Upper lobe of left lung (tissue), 4 donors: ENCODE results near the gene N4BP2L2.

Source experiments
- EP300 ChIP-seq, 4 donors: sonication (generic); formaldehyde crosslinking; IDR thresholded peaks; one replicate each; pipeline ENCODE4 v1.5.1; 2017; ENCODE audit warnings: antibody characterized with exemption in 4 of 4, control low read depth in 2 of 4
- POLR2A ChIP-seq, 4 donors: fragments of 450-650 bp; IDR thresholded peaks; one replicate each; pipeline ENCODE4 v1.5.1; 2016 to 2017; ENCODE audit warnings: antibody characterized with exemption in 4 of 4, mild to moderate bottlenecking in 2 of 4
- TF ChIP-seq, protein P1 (sequence below), 6 experiments: fragments of 450-650 bp in 4 of 6; fragments of 200-600 bp in 2 of 6; sonication (generic) in 2 of 6; IDR thresholded peaks; one replicate each; pipeline ENCODE4 v1.5.1; 2016 to 2019; ENCODE audit warnings: antibody characterized with exemption in 6 of 6

DNA sequence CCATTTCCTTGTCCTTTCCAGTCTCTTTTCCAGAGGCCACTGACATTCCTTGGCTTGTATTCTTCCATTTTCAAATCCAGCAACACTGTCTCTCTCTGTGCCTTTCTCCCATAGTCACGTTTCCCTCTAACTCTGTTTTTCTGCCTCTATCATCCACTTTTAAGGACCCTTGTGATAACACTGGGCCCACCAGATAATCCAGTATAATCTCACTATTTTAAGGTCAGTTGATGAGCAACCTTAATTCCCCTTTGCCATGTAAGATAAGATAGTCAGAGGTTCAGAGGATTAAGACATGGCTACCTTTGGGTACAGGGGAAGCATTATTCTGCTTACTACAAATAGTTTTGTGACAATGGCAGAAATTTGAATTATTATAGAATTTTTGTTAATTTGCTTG lies 64.9 kb downstream of the N4BP2L2 start:
- TF ChIP-seq, protein P1, sequence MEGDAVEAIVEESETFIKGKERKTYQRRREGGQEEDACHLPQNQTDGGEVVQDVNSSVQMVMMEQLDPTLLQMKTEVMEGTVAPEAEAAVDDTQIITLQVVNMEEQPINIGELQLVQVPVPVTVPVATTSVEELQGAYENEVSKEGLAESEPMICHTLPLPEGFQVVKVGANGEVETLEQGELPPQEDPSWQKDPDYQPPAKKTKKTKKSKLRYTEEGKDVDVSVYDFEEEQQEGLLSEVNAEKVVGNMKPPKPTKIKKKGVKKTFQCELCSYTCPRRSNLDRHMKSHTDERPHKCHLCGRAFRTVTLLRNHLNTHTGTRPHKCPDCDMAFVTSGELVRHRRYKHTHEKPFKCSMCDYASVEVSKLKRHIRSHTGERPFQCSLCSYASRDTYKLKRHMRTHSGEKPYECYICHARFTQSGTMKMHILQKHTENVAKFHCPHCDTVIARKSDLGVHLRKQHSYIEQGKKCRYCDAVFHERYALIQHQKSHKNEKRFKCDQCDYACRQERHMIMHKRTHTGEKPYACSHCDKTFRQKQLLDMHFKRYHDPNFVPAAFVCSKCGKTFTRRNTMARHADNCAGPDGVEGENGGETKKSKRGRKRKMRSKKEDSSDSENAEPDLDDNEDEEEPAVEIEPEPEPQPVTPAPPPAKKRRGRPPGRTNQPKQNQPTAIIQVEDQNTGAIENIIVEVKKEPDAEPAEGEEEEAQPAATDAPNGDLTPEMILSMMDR (IDR thresholded peaks at IDR 0.05): no peak
- no peak for TF ChIP-seq EP300 (IDR thresholded peaks at IDR 0.05)
- no peak for TF ChIP-seq POLR2A (IDR thresholded peaks at IDR 0.05)
